Adrenal gland (tissue), 5 donors: ENCODE data around the gene KIR2DL4.
"Not testable (repeated sequence)": the region's sequence is repeated elsewhere in the genome, so short reads cannot be mapped to it uniquely, and the experiment has no call there.

Experiments used
- CTCF ChIP-seq, 6 experiments: fragments of 450-650 bp in 4 of 6; fragments of 200-600 bp in 2 of 6; sonication (generic) in 1 of 6; IDR thresholded peaks; 1 replicate in 5 of 6; 2 replicates in 1 of 6; pipeline versions ENCODE4 v1.5.1 to v1.8.0; 2016 to 2021; ENCODE audit warnings: antibody characterized with exemption in 6 of 6, mild to moderate bottlenecking in 2 of 6, moderate library complexity in 1 of 6
- POLR2A ChIP-seq, 2 donors: fragments of 450-650 bp; IDR thresholded peaks; one replicate each; pipeline ENCODE4 v1.6.1; 2017; ENCODE audit warnings: antibody characterized with exemption in 2 of 2, mild to moderate bottlenecking in 2 of 2, moderate library complexity in 1 of 2
- donor health status: DM: no; HTN: no; CAD: no.

DNA sequence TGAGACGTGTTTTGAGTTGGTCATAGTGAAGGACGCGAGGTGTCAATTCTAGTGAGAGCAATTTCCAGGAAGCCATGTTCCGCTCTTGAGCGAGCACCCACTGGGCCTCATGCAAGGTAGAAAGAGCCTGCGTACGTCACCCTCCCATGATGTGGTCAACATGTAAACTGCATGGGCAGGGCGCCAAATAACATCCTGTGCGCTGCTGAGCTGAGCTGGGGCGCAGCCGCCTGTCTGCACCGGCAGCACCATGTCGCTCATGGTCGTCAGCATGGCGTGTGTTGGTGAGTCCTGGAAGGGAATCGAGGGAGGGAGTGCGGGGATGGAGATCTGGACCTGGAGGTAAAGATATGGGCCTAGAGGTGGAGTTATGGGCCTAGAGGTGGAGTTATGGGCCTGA is 12.8 kb downstream of the KIR2DL4 start, which contains the start of gene KIR3DL1:
- TF ChIP-seq CTCF, POLR2A (IDR thresholded peaks at IDR 0.05): not testable (repeated sequence)
